GM12865 (cell line): ENCODE results near the gene BABAM1.
A peak's percentile ranks its signal among the peaks of the same experiment; 100 is the strongest.

Source experiments
- DNase-seq: peaks from one replicate; pipeline ENCODE4 v3.0.0; 2010; ENCODE audit warnings: low read depth
- H3K4me3 ChIP-seq: 2 replicates; pipeline ENCODE4 v1.5.1; 2011; ENCODE audit warnings: mild to moderate bottlenecking, low read depth, low read length, control low read depth
- TF ChIP-seq, protein P1 (sequence below): IDR thresholded peaks from 2 replicates; pipeline ENCODE4 v1.5.1; 2011; ENCODE audit warnings: low read length, control low read depth, low read depth, inconsistent platforms; ENCODE audit not compliant: insufficient read depth; ENCODE audit errors: missing control alignments

The BABAM1 gene

DNA sequence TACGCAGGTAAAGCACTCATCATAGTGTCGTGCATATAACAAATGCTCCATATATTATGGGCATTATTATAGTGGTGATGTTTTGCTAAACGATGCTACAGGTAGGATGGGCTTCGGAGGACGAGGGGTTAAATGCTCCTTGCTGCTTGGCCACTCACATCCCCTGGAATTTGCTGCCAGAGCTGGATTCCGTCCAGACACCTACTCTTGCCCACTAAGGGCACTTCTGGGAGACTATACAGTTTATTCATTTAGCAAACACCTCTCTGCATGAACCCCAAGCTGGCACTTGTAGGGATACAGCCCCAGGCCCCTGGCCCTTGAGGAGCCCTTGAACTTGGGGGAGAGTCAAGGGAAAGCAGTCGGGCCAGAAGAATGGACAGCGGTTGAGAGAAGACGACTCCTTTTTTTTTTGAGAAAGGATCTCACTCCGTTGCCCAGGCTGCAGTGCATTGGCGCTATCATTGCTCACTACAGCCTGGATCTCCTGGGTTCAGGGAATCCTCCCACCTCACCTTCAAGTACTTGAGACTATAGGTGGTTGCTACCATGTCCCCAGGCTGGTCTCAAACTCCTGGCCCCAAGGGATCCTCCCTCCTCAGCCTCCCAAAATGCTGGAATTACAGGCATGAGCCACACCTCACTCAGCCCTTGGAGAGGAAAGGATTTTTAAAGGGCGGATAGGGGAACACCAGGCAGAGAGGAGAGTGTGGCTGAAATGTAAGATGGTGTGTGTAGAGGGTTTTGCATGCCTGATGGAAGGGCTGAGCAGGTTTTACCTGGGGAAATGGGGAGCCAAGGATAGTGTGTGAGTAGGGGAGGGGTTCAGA is 37.4 kb downstream of the BABAM1 start:
- H3K4me3 ChIP-seq, result no peak overlapping the region
- TF ChIP-seq, protein P1, sequence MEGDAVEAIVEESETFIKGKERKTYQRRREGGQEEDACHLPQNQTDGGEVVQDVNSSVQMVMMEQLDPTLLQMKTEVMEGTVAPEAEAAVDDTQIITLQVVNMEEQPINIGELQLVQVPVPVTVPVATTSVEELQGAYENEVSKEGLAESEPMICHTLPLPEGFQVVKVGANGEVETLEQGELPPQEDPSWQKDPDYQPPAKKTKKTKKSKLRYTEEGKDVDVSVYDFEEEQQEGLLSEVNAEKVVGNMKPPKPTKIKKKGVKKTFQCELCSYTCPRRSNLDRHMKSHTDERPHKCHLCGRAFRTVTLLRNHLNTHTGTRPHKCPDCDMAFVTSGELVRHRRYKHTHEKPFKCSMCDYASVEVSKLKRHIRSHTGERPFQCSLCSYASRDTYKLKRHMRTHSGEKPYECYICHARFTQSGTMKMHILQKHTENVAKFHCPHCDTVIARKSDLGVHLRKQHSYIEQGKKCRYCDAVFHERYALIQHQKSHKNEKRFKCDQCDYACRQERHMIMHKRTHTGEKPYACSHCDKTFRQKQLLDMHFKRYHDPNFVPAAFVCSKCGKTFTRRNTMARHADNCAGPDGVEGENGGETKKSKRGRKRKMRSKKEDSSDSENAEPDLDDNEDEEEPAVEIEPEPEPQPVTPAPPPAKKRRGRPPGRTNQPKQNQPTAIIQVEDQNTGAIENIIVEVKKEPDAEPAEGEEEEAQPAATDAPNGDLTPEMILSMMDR, result no peak
- DNase-seq, result no peak

DNA sequence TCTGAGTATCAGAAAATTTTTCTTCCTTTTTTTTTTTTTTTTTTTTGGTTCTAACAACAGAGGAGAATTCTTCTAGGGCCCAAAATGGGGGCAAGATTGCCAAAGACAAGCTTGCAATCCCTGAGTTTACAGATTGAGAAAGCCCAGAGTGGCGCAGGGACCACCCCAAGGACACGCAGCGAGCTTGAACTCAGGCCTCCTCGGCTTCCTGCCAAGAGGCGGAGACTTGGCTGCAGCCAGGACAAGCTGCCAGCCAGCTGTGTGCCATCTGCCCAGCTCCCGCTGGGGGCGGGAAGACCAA is 37.9 kb downstream of the BABAM1 start:
- DNase-seq, result no peak
- TF ChIP-seq, protein P1, result no peak
- H3K4me3 ChIP-seq, result peak overlapping the region; percentile 7; the same call in 1 of the 2 replicates

DNA sequence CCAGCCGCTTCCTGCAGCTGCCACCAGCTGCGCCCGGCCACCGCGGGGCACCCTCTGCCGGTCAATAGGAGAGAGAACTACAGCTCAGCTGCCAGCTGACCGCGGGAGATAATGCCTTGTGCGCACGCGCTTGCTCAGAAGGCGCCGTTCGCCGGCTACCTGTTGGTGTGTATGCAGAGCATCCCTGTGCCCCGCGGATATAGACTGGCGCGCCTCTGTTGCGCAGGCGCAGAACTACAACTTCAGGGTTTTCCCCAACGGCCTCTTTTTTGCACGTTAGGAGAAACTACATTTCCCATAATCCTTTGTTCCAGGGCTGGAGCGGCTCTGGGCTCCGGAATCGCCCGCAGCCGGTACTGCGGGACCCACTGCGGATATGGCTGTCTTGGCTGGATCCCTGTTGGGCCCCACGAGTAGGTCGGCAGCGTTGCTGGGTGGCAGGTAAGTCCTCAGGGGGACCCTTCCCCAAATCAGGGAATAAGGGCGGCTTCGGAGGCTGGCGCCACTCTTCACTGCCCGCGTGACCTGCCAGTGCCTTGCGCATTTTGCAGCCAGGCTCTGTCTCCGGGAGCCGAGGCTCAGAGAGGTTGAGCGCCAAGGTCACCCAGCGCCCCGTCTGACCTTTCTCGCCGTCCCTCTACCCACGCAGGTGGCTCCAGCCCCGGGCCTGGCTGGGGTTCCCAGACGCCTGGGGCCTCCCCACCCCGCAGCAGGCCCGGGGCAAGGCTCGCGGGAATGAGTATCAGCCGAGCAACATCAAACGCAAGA is 38.5 kb downstream of the BABAM1 start, which contains the start of gene MRPL34:
MRPL34 (plus strand) TSS at position 356 of the 768 bp plus-strand sequence; CDS start at position 377, 21 bp downstream.
- peak; percentile 100 for DNase-seq
- TF ChIP-seq, protein P1, result peak; percentile 71
- H3K4me3 ChIP-seq, result peak within 1 kb of the TSS; percentile 74

DNA sequence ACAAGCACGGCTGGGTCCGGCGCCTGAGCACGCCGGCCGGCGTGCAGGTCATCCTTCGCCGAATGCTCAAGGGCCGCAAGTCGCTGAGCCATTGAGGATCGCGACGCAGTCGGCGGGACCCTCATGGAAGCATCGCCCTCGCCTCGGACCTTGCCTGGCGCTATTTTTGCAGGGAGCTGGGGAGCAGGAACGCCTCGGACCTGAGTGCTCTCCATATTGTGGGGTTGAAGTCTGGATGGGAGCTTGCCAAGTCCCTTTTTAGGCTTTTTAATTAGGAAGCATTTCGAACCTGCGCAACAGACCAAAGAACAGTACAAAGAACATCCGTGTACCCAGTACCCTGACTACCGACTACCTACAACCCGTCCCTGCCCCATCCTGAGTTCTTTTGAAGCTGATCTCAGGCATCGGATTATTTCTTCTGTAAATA is 39.1 kb downstream of the BABAM1 start:
- no peak for DNase-seq
- H3K4me3 ChIP-seq, result peak overlapping the region; percentile 74
- TF ChIP-seq, protein P1, result no peak

DNA sequence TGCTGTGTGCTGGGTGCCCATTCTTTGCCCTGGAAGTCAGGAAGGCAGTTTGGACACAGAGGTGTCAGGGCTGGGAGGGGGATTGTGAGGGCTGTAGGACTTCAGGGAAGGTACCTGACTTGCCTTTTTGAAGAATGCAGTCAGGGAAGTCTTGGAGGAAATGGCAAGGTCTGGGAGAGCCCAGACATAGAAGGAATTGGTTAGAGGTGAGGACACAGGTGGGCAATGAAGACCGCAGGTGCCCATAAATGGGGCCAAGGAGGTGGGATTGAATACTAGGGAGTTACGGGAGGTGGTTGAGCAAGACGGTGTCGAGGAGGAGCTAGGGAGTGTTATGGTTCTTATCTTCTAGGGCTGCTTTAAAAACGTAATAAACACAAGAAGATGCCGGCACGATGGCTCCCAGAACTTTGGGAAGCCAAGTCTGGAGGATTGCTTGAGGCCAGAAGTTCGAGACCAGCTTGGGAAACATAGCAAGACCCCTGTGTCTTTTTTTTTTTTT is 40.7 kb downstream of the BABAM1 start:
- TF ChIP-seq, protein P1, result no peak
- no peak overlapping the region for H3K4me3 ChIP-seq
- no peak for DNase-seq

DNA sequence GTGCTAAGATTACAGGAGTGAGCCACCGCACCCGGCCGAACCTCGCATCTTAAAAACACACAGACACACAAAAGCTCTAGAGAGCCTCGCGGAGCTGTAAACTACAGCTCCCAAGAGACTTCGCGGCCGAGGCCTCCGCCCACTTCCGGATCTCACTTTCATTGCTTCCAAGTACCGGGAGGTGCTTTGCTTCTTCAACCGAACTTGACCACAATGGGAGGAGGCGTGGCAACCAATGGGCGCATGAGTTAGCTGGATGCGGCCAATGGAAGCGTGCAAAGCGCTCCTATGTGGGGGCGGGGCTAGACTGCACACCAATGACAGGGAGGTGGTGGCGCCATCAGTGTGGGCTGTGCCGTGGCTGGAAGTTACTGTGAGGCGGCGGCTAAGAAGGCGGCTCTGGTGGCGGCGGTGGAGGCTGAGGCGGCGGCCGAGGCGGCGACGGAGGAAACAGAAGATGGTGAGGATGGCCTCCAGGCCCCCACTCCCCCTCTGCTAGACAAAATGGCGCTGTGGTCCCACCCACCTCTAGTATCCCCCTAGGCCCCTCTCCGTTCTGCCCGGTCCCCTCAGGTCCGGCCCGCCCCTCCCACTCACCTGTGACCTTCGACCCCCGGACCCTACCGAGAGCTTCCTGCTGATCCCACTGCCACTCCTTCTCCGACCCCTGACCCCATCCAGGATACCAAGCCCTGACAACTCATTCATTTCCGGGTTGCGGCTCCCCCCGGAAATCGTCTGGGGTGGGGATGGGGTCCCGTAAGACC is 42.1 kb downstream of the BABAM1 start, which contains the start of gene DDA1:
DDA1 (plus strand) TSS at position 366 of the 767 bp plus-strand sequence; CDS start at position 458, 92 bp downstream.
- peak; percentile 100 for DNase-seq
- H3K4me3 ChIP-seq, result peak within 1 kb of the TSS; percentile 95
- TF ChIP-seq, protein P1, result no peak
